SK-N-MC (cell line): ENCODE data around the gene MRPL20.

Experiments used
- EZH2 ChIP-seq: fragments of 200-600 bp; sonication (generic); IDR thresholded peaks from one replicate; pipeline ENCODE4 v1.6.1; 2017; ENCODE audit warnings: antibody characterized with exemption
- FOXP2 ChIP-seq: optimal IDR thresholded peaks from 2 replicates; pipeline ENCODE3; 2011; ENCODE audit warnings: mild to moderate bottlenecking, moderate library complexity; ENCODE audit not compliant: insufficient read depth; ENCODE audit errors: extremely low read length, control extremely low read depth
- POLR2AphosphoS5 ChIP-seq: IDR thresholded peaks from 2 replicates; pipeline ENCODE4 v1.6.1; 2012; ENCODE audit warnings: mild to moderate bottlenecking, low read depth, low read length, borderline replicate concordance

DNA sequence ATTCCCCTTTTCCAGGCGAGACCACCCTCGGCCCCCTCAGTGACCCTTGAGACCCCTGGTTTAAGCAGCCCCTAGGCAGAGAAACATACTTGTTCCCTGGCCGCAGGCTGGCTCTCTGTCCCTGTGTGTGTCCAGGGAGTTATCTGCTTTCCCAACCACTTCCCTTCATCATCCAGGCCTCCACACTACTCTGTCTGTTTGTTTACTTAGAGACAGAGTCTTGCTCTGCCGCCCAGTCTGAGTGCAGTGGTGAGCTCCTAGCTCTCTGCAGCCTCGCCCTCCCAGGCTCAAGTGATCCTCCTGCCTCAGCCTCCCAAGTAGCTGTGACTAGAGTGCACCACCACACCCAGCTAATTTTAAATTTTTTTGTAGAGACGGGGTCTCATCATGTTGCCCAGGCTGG is 22.6 kb upstream of the MRPL20 start:
- no peak for TF ChIP-seq POLR2AphosphoS5
- no peak for TF ChIP-seq EZH2
- no peak for TF ChIP-seq FOXP2
